Fibroblast of lung (primary cell): Measurements from ENCODE around the gene PIK3C3.

ENCODE experiments used
- EZH2 ChIP-seq: IDR thresholded peaks from 2 replicates; pipeline ENCODE4 v1.5.1; 2012; ENCODE audit warnings: low read length, control low read depth, mild to moderate bottlenecking; ENCODE audit errors: missing control alignments
- TF ChIP-seq, protein P1 (sequence below), 2 donors: IDR thresholded peaks in 1 of 2; conservative IDR thresholded peaks in 1 of 2; 1 replicate in 1 of 2; 2 replicates in 1 of 2; pipeline ENCODE4 v1.5.1; 2011 to 2012; ENCODE audit warnings: low read length in 2 of 2, control low read depth in 1 of 2, inconsistent platforms in 1 of 2, low read depth in 1 of 2, mild to moderate bottlenecking in 1 of 2

DNA sequence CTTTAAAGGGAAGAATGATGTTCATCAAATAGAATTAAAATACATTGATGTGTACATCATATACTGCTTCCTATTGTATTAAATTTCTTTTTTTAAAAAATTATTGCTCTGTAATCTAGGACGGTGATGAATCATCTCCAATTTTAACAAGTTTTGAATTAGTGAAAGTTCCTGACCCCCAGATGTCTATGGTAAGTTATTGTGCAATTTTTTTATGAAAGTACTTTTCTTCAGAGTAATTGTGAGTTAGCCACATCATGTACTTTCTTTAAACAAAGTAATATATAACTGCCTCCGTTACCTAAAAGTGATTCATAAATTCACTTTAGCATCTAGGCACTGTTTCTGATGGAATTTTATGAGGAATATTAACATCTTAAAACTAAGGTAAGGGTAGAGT is 38.1 kb downstream of the PIK3C3 start:
- no peak for TF ChIP-seq EZH2
- TF ChIP-seq, protein P1, sequence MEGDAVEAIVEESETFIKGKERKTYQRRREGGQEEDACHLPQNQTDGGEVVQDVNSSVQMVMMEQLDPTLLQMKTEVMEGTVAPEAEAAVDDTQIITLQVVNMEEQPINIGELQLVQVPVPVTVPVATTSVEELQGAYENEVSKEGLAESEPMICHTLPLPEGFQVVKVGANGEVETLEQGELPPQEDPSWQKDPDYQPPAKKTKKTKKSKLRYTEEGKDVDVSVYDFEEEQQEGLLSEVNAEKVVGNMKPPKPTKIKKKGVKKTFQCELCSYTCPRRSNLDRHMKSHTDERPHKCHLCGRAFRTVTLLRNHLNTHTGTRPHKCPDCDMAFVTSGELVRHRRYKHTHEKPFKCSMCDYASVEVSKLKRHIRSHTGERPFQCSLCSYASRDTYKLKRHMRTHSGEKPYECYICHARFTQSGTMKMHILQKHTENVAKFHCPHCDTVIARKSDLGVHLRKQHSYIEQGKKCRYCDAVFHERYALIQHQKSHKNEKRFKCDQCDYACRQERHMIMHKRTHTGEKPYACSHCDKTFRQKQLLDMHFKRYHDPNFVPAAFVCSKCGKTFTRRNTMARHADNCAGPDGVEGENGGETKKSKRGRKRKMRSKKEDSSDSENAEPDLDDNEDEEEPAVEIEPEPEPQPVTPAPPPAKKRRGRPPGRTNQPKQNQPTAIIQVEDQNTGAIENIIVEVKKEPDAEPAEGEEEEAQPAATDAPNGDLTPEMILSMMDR (conservative IDR thresholded peaks at IDR 0.05 in 1 of 2, IDR thresholded peaks at IDR 0.05 in 1 of 2; ENCODE audit: low read depth in 1 of 2, low read length in 2 of 2), result no peak
